OCI-LY3 (cell line): ENCODE data around the gene XXYLT1.
"Not testable (repeated sequence)": the region's sequence is repeated elsewhere in the genome, so short reads cannot be mapped to it uniquely, and the experiment has no call there.

ENCODE experiments used
- H2AFZ ChIP-seq: fragments of 200-600, 300-600 bp; shearing (Covaris generic); 2 replicates; pipeline ENCODE4 v1.6.0; 2014; ENCODE audit warnings: antibody characterized with exemption, low read depth, low read length
- H3K27ac ChIP-seq: fragments of 200-600, 300-600 bp; sonication (generic); 2 replicates; pipeline ENCODE4 v1.5.1; 2014; ENCODE audit warnings: mild to moderate bottlenecking, low read length, moderate library complexity, mixed read lengths
- H3K27me3 ChIP-seq: fragments of 200-600, 300-600 bp; sonication (generic); 2 replicates; pipeline ENCODE4 v1.6.1; 2014; ENCODE audit warnings: low read depth, low read length, mixed read lengths
- H3K36me3 ChIP-seq: fragments of 200-600, 300-600 bp; sonication (generic); replicated peaks from 2 replicates; pipeline ENCODE3; 2014; ENCODE audit warnings: low read depth, low read length, mixed read lengths
- H3K4me1 ChIP-seq: fragments of 300-600, 200-600 bp; sonication (generic); 2 replicates; pipeline ENCODE4 v1.6.1; 2014; ENCODE audit warnings: low read length, mixed read lengths
- H3K4me2 ChIP-seq: fragments of 200-600, 300-600 bp; sonication (generic); 2 replicates; pipeline ENCODE4 v1.6.1; 2014; ENCODE audit warnings: low read length, mixed read lengths
- H3K4me3 ChIP-seq: fragments of 300-600, 200-600 bp; sonication (generic); 2 replicates; pipeline ENCODE4 v1.5.1; 2014; ENCODE audit warnings: antibody characterized with exemption, mild to moderate bottlenecking, low read length, moderate library complexity
- H3K79me2 ChIP-seq: fragments of 300-600, 200-600 bp; shearing (Covaris generic); 2 replicates; pipeline ENCODE4 v1.6.1; 2014; ENCODE audit warnings: mild to moderate bottlenecking, low read length, mixed read lengths
- H3K9ac ChIP-seq: fragments of 300-600, 200-600 bp; shearing (Covaris generic); 2 replicates; pipeline ENCODE4 v1.6.0; 2014; ENCODE audit warnings: mild to moderate bottlenecking, low read length, moderate library complexity
- H3K9me3 ChIP-seq: fragments of 200-600, 300-600 bp; shearing (Covaris generic); 2 replicates; pipeline ENCODE4 v1.6.1; 2014; ENCODE audit warnings: low read length, mixed read lengths; ENCODE audit not compliant: insufficient read depth
- H4K20me1 ChIP-seq: fragments of 200-600, 300-600 bp; sonication (generic); 2 replicates; pipeline ENCODE4 v1.6.1; 2016; ENCODE audit warnings: low read length, mixed read lengths; ENCODE audit not compliant: insufficient read depth
- EZH2phosphoT487 ChIP-seq: fragments of 200-600 bp; shearing (Covaris generic); IDR thresholded peaks from 2 replicates; pipeline ENCODE4 v1.6.1; 2018; ENCODE audit warnings: antibody characterized with exemption, mixed run types, low read depth
- TF ChIP-seq, protein P1 (sequence below): fragments of 200-600, 300-600 bp; sonication (generic); IDR thresholded peaks from 2 replicates; pipeline ENCODE4 v1.5.1; 2014; ENCODE audit warnings: antibody characterized with exemption, low read length, low read depth

Gene XXYLT1

GRCh38 chr3:195219351-195220230 lies 51.4 kb downstream of the XXYLT1 start:
- H3K9ac ChIP-seq: no peak overlapping the region
- H3K9me3 ChIP-seq: no peaks in the 10 kb centered on the region
- H3K27me3 ChIP-seq: no peaks in the 10 kb centered on the region
- no peaks in the 10 kb centered on the region for H3K4me1 ChIP-seq
- H3K27ac ChIP-seq: no peak overlapping the region
- H3K4me3 ChIP-seq: no peak overlapping the region
- no peaks in the 10 kb centered on the region for H4K20me1 ChIP-seq
- no peaks in the 10 kb centered on the region for H3K36me3 ChIP-seq
- no peak overlapping the region for H2AFZ ChIP-seq
- no peaks in the 10 kb centered on the region for H3K79me2 ChIP-seq
- H3K4me2 ChIP-seq: no peak overlapping the region
- TF ChIP-seq EZH2phosphoT487: no peak
- TF ChIP-seq, protein P1, sequence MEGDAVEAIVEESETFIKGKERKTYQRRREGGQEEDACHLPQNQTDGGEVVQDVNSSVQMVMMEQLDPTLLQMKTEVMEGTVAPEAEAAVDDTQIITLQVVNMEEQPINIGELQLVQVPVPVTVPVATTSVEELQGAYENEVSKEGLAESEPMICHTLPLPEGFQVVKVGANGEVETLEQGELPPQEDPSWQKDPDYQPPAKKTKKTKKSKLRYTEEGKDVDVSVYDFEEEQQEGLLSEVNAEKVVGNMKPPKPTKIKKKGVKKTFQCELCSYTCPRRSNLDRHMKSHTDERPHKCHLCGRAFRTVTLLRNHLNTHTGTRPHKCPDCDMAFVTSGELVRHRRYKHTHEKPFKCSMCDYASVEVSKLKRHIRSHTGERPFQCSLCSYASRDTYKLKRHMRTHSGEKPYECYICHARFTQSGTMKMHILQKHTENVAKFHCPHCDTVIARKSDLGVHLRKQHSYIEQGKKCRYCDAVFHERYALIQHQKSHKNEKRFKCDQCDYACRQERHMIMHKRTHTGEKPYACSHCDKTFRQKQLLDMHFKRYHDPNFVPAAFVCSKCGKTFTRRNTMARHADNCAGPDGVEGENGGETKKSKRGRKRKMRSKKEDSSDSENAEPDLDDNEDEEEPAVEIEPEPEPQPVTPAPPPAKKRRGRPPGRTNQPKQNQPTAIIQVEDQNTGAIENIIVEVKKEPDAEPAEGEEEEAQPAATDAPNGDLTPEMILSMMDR: no peak

GRCh38 chr3:195218331-195218730 lies 52.6 kb downstream of the XXYLT1 start:
- H3K4me1 ChIP-seq, H3K36me3 ChIP-seq, H3K27me3 ChIP-seq, H2AFZ ChIP-seq, H3K9ac ChIP-seq, H3K4me3 ChIP-seq, H3K9me3 ChIP-seq, H3K27ac ChIP-seq, H3K4me2 ChIP-seq, H3K79me2 ChIP-seq, H4K20me1 ChIP-seq: not testable (repeated sequence)

GRCh38 chr3:195215576-195215975 lies 55.4 kb downstream of the XXYLT1 start:
- not testable (repeated sequence) for H3K9me3 ChIP-seq, H4K20me1 ChIP-seq, H2AFZ ChIP-seq, H3K79me2 ChIP-seq, H3K4me3 ChIP-seq, H3K4me1 ChIP-seq, H3K27ac ChIP-seq, H3K36me3 ChIP-seq, H3K4me2 ChIP-seq, H3K27me3 ChIP-seq, H3K9ac ChIP-seq

GRCh38 chr3:195214381-195214780 lies 56.6 kb downstream of the XXYLT1 start:
- Histone ChIP-seq H3K4me3 (no peak overlapping the region), H3K27ac (no peak overlapping the region), H3K9ac (no peak overlapping the region), H2AFZ (no peak overlapping the region), H3K79me2 (peaks cover 10% of the 10 kb centered on the region), H4K20me1 (no peaks in the 10 kb centered on the region), H3K4me1 (peaks cover 16% of the 10 kb centered on the region), H3K9me3 (no peaks in the 10 kb centered on the region), H3K36me3 (no peaks in the 10 kb centered on the region), H3K27me3 (no peaks in the 10 kb centered on the region), H3K4me2 (no peak overlapping the region)
- TF ChIP-seq, protein P1: no peak
- no peak for TF ChIP-seq EZH2phosphoT487

- Histone ChIP-seq H3K9ac (no peak overlapping the region), H3K4me3 (no peak overlapping the region), H3K79me2 (peaks cover 16% of the 10 kb centered on the region), H3K4me1 (peaks cover 22% of the 10 kb centered on the region), H3K36me3 (no peaks in the 10 kb centered on the region), H3K27ac (no peak overlapping the region), H4K20me1 (no peaks in the 10 kb centered on the region), H3K27me3 (no peaks in the 10 kb centered on the region), H3K4me2 (no peak overlapping the region), H2AFZ (no peak overlapping the region), H3K9me3 (no peaks in the 10 kb centered on the region)
- TF ChIP-seq, protein P1: no peak
- no peak for TF ChIP-seq EZH2phosphoT487
These were observed 57.2 kb downstream of the XXYLT1 start for GRCh38 chr3:195213639-195214315.
